Measurements from ENCODE around the gene DGKD.
"Not testable (repeated sequence)": the region's sequence is repeated elsewhere in the genome, so short reads cannot be mapped to it uniquely, and the experiment has no call there.

The DGKD gene

GRCh38 chr2:233365861-233366520 lies 11.7 kb downstream of the DGKD start:
- no peak for DNase-seq

DNA sequence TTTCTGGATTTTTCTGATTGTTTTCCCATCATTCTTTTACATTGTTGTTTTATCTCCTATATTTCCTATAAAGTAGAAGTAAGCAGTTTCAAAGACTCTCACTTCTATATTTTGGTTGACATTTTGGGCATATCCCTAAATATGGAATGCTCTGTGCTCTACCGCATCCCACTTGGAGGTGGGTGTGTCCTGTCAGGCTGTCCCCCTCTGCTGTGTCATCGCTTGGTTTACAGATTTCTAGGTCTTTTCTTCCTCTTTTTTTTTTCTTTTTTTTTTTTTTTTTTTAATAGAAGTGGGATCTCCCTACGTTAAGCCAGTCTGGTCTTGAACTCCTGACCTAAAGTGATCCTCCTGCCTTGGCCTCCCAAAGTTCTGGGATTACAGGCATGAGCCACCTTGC lies 13.3 kb downstream of the DGKD start:
- no peak for DNase-seq

- no peak for DNase-seq
These were observed 14.5 kb downstream of the DGKD start for GRCh38 chr2:233368756-233369155.

DNA sequence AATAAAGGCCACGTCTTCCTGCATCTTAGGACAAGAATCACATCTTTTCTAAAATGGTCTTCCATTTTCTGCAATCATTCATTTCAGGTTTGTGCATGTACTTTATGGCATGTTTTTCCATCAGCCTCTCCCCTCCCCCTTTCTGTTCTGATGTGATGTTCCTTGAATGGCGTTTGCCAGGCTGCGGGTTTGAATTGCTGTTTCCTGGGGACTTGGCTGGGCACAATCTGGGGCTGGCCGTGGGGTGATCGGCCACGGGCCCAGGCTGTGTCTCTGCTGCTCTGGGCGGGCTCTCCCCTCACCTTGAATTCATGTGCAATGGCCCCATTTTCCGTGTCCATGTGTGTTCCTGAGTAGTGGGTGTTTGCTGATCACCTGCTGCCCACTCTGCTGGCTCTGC lies 15.2 kb downstream of the DGKD start:
- DNase-seq = no peak

GRCh38 chr2:233369897-233370685 lies 15.8 kb downstream of the DGKD start:
- no peak for DNase-seq

GRCh38 chr2:233371641-233372040 lies 17.3 kb downstream of the DGKD start:
- DNase-seq = no peak

- DNase-seq = no peak
These were observed 18.6 kb downstream of the DGKD start for GRCh38 chr2:233372855-233373254.

GRCh38 chr2:233373316-233373715 lies 19.0 kb downstream of the DGKD start:
- DNase-seq = no peak

DNA sequence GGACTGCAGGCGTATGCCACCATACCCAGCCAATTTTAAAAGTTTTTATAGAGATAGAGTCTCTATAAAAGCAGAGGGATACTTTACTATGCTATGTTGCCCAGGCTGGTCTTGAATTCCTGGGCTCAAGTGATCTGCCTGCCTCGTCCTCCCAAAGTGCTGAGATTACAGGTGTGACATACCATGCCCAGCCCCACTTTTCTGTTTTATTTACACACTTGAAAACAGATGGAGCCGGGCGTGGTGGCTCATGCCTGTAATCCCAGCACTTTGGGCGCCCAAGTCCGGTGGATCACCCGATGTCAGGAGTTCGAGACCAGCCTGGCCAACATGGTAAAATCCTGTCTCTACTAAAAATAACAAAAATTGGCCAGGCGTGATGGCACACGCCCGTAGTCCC lies 20.5 kb downstream of the DGKD start:
- not testable (repeated sequence) for DNase-seq

GRCh38 chr2:233375490-233376314 lies 21.4 kb downstream of the DGKD start:
- DNase-seq = no peak

GRCh38 chr2:233379034-233379433 lies 24.7 kb downstream of the DGKD start:
- no peak for DNase-seq

- DNase-seq = no peak
These were observed 25.1 kb downstream of the DGKD start for GRCh38 chr2:233379441-233379840.

- no peak for DNase-seq
These were observed 26.0 kb downstream of the DGKD start for GRCh38 chr2:233380132-233380895.

- DNase-seq = no peak
These were observed 26.8 kb downstream of the DGKD start for GRCh38 chr2:233380995-233381637.

GRCh38 chr2:233381638-233381995 lies 27.3 kb downstream of the DGKD start:
- no peak for DNase-seq

- DNase-seq = no peak
These were observed 29.7 kb downstream of the DGKD start for GRCh38 chr2:233384015-233384414.

DNA sequence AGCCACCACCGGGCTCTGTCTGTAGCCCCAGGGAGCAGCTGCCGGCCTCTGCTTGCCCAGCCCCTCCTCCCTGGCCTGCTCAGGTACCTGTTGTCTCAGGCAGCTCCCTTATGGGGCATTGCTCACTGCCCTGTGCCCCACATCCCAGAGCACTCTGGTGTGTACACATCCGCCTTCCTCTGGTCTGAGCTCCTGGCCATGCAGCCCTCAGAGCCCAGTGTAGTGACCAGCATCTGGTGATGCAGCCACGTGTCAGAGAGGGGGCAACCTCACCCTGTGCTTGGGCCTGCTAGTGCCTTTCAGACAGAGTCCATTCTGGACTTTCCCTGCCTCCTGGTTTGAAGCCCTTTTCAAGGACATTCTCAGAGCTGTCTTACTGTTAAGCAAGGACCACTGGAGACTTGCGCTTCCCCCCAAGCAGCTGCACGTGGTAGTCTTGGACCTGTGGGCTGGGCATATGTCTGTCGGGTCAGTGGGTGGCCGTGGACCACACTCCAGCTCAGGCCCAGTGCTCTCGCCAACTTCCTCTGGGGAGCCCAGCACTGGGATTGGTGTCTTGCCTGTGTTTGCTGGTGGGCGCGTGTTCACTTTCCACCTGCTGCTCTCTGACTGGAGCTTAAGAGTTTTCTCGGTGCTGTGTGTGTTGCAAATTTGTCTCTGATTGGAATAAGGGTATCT lies 30.7 kb downstream of the DGKD start:
- DNase-seq = no peak

- DNase-seq = no peak
These were observed 31.3 kb downstream of the DGKD start for GRCh38 chr2:233385489-233386044.

DNA sequence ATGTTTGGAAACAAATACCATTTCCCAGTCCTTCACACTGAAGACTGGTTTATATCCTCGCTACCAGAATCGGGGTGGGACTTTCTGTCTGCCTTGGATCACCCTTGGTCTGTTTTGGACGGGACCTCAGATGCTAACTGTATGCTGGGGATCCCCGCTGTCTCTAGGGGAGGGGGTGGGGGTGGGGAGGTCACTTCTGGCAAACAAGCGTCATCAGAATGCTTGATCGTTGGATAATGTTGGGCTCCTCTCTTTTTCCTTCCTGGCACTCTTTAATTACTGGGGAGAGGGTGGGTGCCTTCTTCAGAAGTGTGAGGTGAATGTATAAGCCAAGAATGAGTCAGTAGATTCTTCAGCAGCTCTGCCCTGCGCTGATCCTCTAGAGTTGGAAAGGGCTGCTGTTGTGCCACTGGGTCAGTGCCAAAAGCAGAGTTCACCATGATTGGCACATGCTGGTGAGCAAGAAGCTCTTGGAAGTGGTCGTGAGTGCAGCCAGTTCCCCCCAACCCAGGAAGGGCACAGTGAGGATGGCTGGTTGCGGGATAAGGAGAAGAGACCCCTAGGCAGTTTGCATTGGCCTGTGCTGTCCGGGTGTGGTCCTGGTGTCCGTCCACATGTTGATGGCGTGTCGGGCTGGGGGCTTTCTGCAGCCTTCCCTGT lies 32.2 kb downstream of the DGKD start:
- no peak for DNase-seq

GRCh38 chr2:233387225-233387624 lies 32.9 kb downstream of the DGKD start:
- no peak for DNase-seq
